RWPE2 (cell line): ENCODE data around the gene MAP2K5.

ENCODE experiments used
- ATAC-seq: fragments of 200-7000 bp; cut with Tn5 transposase; 3 replicates; pipeline ENCODE4 v1.9.1; 2021; ENCODE audit warnings: low read depth
- DNase-seq: peaks from one replicate; pipeline ENCODE4 v3.0.0-alpha.2; 2020; ENCODE audit warnings: low spot score
- H3K27ac ChIP-seq: fragments of 450-650 bp; 2 replicates; pipeline ENCODE4 v1.5.1; 2017; ENCODE audit warnings: mild to moderate bottlenecking; ENCODE audit not compliant: poor library complexity, severe bottlenecking
- H3K27me3 ChIP-seq: fragments of 250-450 bp; sonication (Bioruptor Pico); 2 replicates; pipeline ENCODE4 v1.5.1; 2021; ENCODE audit warnings: mild to moderate bottlenecking, moderate library complexity; ENCODE audit not compliant: insufficient read depth, poor library complexity, severe bottlenecking
- H3K36me3 ChIP-seq: fragments of 250-450 bp; sonication (Bioruptor Pico); 2 replicates; pipeline ENCODE4 v1.5.1; 2020; ENCODE audit warnings: low read depth, mild to moderate bottlenecking, moderate library complexity
- H3K4me1 ChIP-seq: fragments of 250-450 bp; sonication (Bioruptor Pico); 2 replicates; pipeline ENCODE4 v1.5.1; 2021; ENCODE audit warnings: mild to moderate bottlenecking, moderate library complexity; ENCODE audit not compliant: insufficient read depth, poor library complexity, severe bottlenecking
- H3K4me3 ChIP-seq: fragments of 250-450 bp; sonication (Bioruptor Pico); 2 replicates; pipeline ENCODE4 v1.5.1; 2021; ENCODE audit warnings: mild to moderate bottlenecking, moderate library complexity; ENCODE audit not compliant: severe bottlenecking
- H3K9me3 ChIP-seq: fragments of 250-450 bp; sonication (Bioruptor Pico); 2 replicates; pipeline ENCODE4 v1.5.1; 2021; ENCODE audit warnings: mild to moderate bottlenecking, moderate library complexity; ENCODE audit not compliant: severe bottlenecking
- CTCF ChIP-seq: fragments of 450-650 bp; IDR thresholded peaks from one replicate; pipeline ENCODE4 v1.5.1; 2017; ENCODE audit warnings: mild to moderate bottlenecking, moderate library complexity; ENCODE audit not compliant: poor library complexity, severe bottlenecking

MAP2K5 gene

GRCh38 chr15:67746450-67746849, 203.9 kb downstream of the MAP2K5 start:
- ATAC-seq (peak; percentile 81), DNase-seq (no peak)
- H3K27me3 ChIP-seq: no peaks in the 10 kb centered on the region
- no peak for TF ChIP-seq CTCF
- peaks cover 32% of the 10 kb centered on the region for H3K4me1 ChIP-seq
- no peaks in the 10 kb centered on the region for H3K9me3 ChIP-seq
- no peaks in the 10 kb centered on the region for H3K36me3 ChIP-seq
- H3K4me3 ChIP-seq: no peak overlapping the region
- peak overlapping the region; percentile 73 for H3K27ac ChIP-seq

GRCh38 chr15:67747921-67748320, 205.4 kb downstream of the MAP2K5 start:
- Histone ChIP-seq H3K36me3 (no peaks in the 10 kb centered on the region), H3K27me3 (no peaks in the 10 kb centered on the region), H3K4me1 (peaks cover 32% of the 10 kb centered on the region), H3K27ac (no peak overlapping the region), H3K4me3 (no peak overlapping the region), H3K9me3 (no peaks in the 10 kb centered on the region)
- no peak for DNase-seq
- TF ChIP-seq CTCF: no peak
- ATAC-seq: no peak

- no peaks in the 10 kb centered on the region for H3K36me3 ChIP-seq
- H3K27ac ChIP-seq: no peak overlapping the region
- no peak for TF ChIP-seq CTCF
- H3K4me3 ChIP-seq: no peak overlapping the region
- DNase-seq (no peak), ATAC-seq (no peak)
- H3K27me3 ChIP-seq: no peaks in the 10 kb centered on the region
- peaks cover 20% of the 10 kb centered on the region for H3K4me1 ChIP-seq
- no peaks in the 10 kb centered on the region for H3K9me3 ChIP-seq
These were observed 207.9 kb downstream of the MAP2K5 start for GRCh38 chr15:67750371-67750770.

- H3K36me3 ChIP-seq: no peaks in the 10 kb centered on the region
- no peaks in the 10 kb centered on the region for H3K27me3 ChIP-seq
- ATAC-seq: no peak
- H3K27ac ChIP-seq: no peak overlapping the region
- no peak for TF ChIP-seq CTCF
- no peak overlapping the region for H3K4me3 ChIP-seq
- H3K4me1 ChIP-seq: no peaks in the 10 kb centered on the region
- H3K9me3 ChIP-seq: no peaks in the 10 kb centered on the region
- DNase-seq: no peak
These were observed 211.4 kb downstream of the MAP2K5 start for GRCh38 chr15:67753891-67754290.

- no peak overlapping the region for H3K4me3 ChIP-seq
- TF ChIP-seq CTCF: no peak
- DNase-seq: no peak
- no peaks in the 10 kb centered on the region for H3K9me3 ChIP-seq
- no peaks in the 10 kb centered on the region for H3K27me3 ChIP-seq
- H3K36me3 ChIP-seq: no peaks in the 10 kb centered on the region
- H3K4me1 ChIP-seq: no peaks in the 10 kb centered on the region
- no peak for ATAC-seq
- no peak overlapping the region for H3K27ac ChIP-seq
These were observed 212.8 kb downstream of the MAP2K5 start for GRCh38 chr15:67755264-67755663.
